GM13977 (cell line): Measurements from ENCODE around the gene PPP3CB.
A peak's percentile ranks its signal among the peaks of the same experiment; 100 is the strongest.

ENCODE experiments used
- DNase-seq: peaks from one replicate; pipeline ENCODE4 v3.0.0; 2012; ENCODE audit warnings: low spot score
- CTCF ChIP-seq: IDR thresholded peaks from 2 replicates; pipeline ENCODE4 v1.5.1; 2012; ENCODE audit warnings: mild to moderate bottlenecking, control low read depth; ENCODE audit not compliant: insufficient read depth; ENCODE audit errors: extremely low read depth, missing control alignments
- in situ Hi-C: fragments of 300-500 bp; cut with MboI; formaldehyde crosslinking; loops from one replicate; pipeline ENCODE4 v1.12.0; 2022; ENCODE audit warnings: low sequenced_read_pairs, low pct_unique_long_range_greater_than_20kb, mixed read lengths, inconsistent platforms; ENCODE audit not compliant: unreplicated experiment

Gene PPP3CB

GRCh38 chr10:73486601-73487000, 9.2 kb downstream of the PPP3CB start:
- in situ Hi-C loops: no loop called here
- no peak for DNase-seq
- TF ChIP-seq CTCF: no peak

GRCh38 chr10:73485320-73485719, 10.5 kb downstream of the PPP3CB start:
- in situ Hi-C loops: no loop called here
- DNase-seq: no peak
- TF ChIP-seq CTCF: no peak

DNA sequence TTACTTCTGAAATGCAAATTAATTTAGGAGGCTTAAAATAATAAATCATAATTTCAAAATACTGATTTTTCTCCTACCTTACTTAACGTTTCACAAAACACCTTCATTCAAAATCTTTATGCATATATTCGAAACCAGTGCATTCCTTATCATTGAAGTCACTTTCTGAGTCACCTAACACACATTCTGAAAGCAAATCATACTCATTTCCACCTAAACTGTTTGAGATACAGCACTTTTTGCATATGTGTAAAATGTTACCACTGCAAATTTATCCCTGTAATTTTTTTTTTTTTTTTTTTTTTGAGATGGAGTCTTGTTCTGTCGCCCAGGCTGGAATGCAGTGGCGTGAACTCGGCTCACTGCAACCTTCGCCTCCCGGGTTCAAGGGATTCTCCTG, 15.7 kb downstream of the PPP3CB start:
- no peak for TF ChIP-seq CTCF
- in situ Hi-C loops: no loop called here
- DNase-seq: peak; percentile 48

DNA sequence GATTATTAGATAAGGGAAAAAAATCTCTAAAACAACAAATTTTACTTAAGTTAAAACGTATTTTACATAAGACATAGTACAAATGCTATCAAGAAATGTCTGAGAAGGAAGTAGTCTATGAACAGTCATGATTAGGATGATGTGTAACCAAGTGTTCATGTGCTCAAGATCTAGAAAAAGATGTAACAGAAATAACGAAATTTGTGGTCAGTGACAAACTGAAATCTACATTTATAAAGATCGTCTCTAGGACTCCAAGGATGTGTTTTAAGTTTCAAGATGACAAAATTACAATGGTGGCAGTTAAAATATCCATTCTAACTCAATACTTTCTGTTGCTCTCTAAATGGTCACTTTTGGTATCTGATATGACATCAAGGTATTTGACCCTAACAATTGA, 17.2 kb downstream of the PPP3CB start:
- no peak for TF ChIP-seq CTCF
- in situ Hi-C loops: no loop called here
- DNase-seq: peak; percentile 44

DNA sequence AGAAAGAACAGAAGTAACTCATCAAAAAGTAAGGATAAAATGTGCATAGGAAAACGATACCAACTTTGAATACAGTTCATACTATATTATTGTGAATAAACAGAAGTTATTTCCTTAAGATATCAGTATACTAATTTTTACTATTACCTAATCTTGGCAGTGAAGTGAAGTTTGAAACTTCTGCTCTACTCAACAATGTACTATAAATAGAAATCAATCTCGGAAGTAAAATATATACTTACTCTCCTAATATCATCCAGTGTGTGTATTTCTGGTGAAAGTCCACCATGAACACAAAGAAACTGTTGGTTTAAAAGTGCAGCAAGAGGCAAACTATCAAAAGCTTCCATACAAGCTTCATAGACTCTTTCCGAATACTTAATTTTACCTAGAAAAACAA, 24.6 kb downstream of the PPP3CB start:
- no peak for DNase-seq
- in situ Hi-C loops: no loop called here
- TF ChIP-seq CTCF: no peak

DNA sequence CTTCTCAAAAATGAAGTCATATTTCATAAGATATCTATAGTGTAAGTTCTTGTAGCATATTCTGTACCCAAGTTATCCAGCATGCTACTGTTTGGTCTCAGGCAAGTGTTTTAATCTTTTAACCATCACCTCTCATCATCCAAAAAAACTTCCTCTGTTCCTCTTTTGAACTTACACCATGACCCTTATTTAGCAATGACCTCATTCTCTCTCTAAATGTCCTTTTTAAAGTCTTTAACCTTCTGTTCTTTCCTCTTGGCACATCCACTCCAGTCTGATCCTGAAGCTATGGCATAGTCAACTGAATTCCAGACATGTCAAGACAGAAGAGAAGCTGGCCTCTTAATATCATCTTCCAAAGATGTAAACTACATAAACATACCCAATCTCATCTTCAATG, 26.2 kb downstream of the PPP3CB start:
- TF ChIP-seq CTCF: no peak
- in situ Hi-C loops: no loop called here
- no peak for DNase-seq

- peak; percentile 41 for DNase-seq
- TF ChIP-seq CTCF: no peak
- in situ Hi-C loops: no loop called here
Observed at GRCh38 chr10:73467206-73467605, 28.6 kb downstream of the PPP3CB start.
